ENCODE results near the gene LCLAT1.

Gene LCLAT1

DNA sequence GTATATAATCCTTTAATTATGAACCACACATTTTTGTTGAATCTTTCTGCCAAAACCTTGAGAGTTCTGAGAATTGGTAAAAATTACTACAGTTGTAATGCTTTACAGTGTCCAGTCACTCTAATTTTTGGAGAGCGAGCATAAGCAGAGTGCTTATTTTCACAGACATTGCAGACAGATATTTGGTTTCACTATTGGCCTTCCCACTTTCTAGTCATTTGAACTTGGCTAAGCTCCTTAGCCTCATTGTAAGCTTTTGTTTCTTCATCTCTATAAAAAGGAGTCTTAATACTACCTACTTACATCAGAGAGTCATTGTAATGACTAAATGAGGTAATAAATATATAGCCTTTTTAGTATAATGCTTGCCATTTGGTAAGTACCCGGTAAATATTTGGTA is 80.4 kb downstream of the LCLAT1 start:
- no peak for DNase-seq

- no peak for DNase-seq
Observed at GRCh38 chr2:30527859-30528258, 80.8 kb downstream of the LCLAT1 start.

DNA sequence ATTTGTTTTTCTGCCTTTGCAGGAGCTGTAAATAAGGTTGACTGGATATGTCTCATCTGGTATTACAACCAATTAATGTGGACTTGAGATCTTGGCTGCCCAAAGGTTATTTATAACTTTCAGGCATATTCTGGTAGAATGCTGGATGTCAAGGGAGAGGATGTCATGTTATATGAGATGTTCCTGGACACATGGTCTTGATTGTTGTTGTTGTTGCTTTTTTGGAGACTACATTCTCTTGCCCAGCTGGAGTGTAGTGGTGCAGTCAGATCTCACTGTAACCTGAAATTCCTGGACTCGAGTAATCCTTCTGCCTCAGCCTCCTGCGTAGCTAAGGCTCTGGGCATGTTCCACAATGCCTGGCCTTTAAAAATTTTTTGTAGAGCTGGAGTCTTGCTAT is 83.3 kb downstream of the LCLAT1 start:
- no peak for DNase-seq

DNA sequence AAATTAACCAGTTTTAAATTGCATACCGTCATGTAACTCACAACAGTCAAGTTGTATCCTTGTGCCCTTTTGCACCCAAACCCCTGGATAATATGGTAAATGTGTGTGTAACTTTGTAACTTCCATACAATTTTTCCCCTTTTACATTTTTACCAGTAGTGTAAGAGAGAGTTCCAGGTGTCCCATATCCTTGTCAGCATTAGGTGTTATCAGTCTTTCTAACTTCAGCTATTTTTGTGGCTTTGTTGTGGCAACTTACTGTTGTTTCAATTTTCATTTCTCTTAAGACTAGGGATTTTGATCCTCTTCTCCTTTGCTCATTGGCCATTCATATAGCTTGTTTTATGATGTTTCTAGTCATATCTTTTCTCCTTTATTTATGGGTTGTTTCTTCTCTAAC is 94.6 kb downstream of the LCLAT1 start:
- DNase-seq, result peak; percentile 16

- no peak for DNase-seq
Observed at GRCh38 chr2:30545875-30546274, 98.8 kb downstream of the LCLAT1 start.

DNA sequence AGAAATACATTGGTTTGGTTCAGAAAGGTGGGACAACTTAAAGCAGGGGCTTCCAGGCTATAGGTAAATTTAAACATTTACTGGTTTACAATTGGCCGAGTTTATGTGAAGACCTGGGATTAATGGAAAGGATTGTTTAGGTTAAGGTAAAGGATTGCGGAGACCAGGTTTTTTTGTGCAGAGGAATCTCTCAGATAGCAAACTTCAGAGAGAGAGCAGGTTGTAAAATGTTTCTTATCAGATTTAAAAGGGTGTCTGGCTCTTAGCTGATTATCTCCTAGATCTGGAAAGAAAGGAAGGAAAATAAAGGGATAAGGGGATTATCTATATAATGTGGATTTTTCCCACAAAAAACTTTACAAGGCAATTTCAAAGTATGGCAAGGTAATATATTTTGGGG is 101.3 kb downstream of the LCLAT1 start:
- DNase-seq, result no peak

DNA sequence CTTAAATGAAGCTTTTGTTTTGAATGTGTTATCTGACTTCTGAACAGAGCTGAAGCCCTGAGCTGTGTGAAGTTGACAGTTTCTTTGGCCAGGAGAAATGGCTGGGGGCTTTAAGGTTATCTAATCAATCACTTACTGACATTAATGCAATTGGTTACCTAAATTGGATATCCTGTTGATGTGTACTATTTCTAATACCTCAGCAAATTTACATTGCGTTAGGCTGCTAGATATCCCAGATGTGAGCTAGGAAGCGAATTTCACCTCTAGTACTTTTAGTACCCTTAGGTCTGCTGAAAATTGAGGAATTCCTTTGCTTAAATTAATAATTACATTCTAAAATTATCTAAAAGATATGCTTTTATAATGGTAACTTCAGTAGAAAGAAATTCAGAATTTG is 102.0 kb downstream of the LCLAT1 start:
- DNase-seq, result no peak

DNA sequence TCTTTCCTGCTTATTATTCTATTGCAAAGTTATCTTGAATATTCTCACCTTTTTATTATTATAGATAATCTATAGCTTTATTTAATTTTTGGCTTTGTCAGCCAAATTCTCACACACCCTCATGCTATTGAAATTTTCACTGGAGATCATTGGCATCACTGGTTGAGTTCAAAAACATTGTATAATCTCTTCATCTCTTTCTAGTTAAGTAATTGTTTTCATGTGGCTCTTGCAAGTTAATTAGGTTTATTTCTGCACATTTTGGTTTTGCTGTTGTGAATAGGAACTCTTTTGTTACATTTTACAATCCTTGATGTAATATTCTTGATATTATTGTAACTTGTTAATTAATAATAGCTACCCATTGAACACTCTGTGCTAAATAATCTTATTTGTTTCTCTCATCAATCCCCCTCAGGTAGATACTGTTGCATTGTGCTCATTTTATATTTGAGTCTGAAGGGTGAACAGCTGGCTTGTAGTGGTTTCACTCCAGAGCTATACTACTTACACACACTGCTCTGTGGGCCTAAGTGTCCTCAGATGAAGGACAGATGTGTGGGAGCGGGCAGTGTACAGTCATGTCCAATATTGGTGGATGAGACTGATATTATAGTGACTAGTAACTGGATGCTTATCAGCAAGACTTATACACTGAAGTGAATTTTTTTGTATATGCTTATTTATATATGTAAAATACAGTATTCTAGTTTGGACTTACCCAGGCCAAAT is 112.7 kb downstream of the LCLAT1 start:
- DNase-seq, result no peak

DNA sequence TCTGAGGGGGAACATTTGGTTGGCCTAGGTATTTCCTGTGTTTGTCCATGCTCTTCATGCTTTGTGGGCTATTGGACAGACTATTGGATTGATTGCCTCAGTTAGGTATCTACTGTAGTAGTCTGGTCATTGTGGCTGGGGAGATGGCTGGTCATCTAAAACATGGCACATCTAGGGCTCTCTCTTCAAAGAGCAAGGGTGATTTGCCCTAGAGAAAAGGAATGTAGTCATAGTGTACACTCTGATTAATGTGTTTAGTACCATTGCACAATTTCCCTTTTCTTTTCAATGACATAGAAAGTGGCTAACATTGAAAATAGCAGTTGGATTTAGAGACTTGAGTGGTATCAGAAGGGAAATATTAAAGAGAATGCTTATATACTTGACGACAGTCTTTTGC is 114.3 kb downstream of the LCLAT1 start:
- DNase-seq, result no peak

- no peak for DNase-seq
Observed at GRCh38 chr2:30565851-30566358, 118.9 kb downstream of the LCLAT1 start.

DNA sequence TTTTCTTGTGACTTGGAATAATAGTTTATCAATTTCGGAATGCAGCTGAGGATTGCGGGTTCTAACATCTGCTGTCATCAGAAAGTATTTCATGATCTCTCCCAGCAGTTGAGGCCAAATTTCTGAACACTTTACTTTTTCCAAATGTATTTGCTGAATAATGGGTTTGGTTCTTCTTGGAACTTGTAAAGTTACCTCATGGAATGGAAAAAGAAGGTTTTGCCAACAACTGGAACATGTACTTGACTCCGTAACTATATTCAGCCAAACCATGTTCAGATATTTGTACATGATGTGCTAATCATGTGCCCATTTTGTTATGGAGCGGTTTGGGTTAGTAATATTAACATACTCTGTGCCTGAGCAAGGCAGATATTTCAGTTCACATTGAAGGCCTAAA is 119.6 kb downstream of the LCLAT1 start:
- no peak for DNase-seq

- no peak for DNase-seq
Observed at GRCh38 chr2:30567317-30567716, 120.3 kb downstream of the LCLAT1 start.

GRCh38 chr2:30569946-30570345 is 122.9 kb downstream of the LCLAT1 start:
- no peak for DNase-seq

DNA sequence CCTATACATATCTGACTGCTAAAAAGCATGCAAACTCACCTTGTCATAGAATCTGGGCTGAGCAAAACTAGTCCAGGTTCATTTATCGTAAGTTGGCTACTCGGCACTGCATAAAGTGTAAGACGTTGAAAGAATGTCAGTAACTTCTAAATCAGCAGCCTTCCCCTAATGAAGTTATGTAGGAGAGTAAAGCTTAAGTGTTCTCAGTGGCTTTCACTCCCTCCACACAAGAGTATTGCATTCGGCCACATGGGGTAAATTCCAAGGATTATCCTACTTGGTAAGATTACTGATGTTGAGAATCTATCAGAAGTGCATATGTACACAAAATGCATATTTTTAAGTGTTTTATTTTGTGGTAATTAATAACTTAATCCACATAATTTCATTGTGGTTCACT is 130.1 kb downstream of the LCLAT1 start:
- no peak for DNase-seq

DNA sequence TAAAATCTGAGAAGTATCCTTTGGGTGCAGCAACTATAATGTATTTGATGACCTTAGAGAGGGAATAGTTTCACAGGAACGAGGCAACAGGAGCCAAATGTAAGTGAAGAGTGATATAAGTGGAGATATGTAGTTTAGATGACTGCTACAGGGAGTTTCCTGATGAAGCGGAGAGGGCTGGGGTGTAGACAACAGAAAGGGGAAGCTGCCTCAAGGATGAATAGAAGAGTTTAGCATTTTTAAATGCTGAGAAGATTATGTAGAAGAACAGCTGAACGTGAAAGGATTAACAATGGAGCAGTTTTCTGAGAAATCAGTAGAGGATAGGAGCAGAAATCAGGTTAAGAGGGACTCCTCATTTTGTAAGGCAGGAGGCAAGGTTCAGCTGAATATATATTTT is 133.3 kb downstream of the LCLAT1 start:
- DNase-seq, result no peak

GRCh38 chr2:30582521-30582920 is 135.5 kb downstream of the LCLAT1 start:
- no peak for DNase-seq

- DNase-seq, result peak; percentile 36
Observed at GRCh38 chr2:30583204-30583749, 136.2 kb downstream of the LCLAT1 start.

GRCh38 chr2:30584116-30584515 is 137.1 kb downstream of the LCLAT1 start:
- DNase-seq, result no peak

GRCh38 chr2:30588994-30589393 is 141.9 kb downstream of the LCLAT1 start:
- no peak for DNase-seq

- no peak for DNase-seq
Observed at GRCh38 chr2:30590407-30590806, 143.4 kb downstream of the LCLAT1 start.

DNA sequence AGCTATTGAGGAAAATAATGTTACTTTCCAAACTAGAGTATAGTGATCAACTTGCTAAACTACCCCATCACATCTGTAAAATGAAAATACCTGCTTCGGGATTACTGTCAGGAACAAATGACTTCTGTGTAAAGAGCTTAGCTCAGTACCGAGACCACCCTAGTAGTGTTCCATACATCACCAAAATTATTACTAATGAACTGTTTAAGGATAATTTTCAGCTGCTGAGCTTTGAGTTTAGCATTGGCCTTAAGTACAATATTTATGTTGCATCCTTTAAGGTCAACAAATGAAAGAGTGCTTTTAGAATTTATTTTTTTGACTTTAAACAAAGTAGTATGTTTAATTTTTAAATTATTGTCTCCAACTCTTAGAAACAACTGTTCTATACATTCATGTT is 144.1 kb downstream of the LCLAT1 start:
- DNase-seq, result no peak

DNA sequence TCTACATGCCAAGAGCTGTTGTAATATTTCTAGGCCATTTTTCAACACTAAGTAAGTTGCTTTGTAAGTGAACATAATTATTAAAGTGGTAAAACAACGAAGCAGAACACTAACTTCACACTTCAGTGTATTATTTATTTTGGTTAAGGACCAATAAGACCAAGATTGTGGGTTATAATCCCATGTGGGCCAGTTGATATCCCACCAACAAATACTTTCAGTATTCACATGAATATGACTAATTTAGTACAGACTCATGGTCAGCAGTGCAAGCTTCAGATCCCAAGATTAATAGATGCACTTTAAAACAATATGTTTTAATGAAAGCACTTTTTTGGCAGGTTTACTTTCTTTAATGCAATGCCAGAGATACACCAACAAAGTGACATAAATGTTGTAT is 154.3 kb downstream of the LCLAT1 start:
- DNase-seq, result no peak

GRCh38 chr2:30605197-30605596 is 158.2 kb downstream of the LCLAT1 start:
- DNase-seq, result no peak

GRCh38 chr2:30608643-30609042 is 161.6 kb downstream of the LCLAT1 start:
- peak; percentile 55 for DNase-seq

GRCh38 chr2:30611583-30611982 is 164.5 kb downstream of the LCLAT1 start:
- no peak for DNase-seq
